Thymus (tissue), 14 donors: ENCODE results near the gene UBE2A. TPM values are rescaled to one million over a fixed set of nuclear protein-coding genes. Genes with fewer than 3 reads are reported as not detected.

Experiments used
- DNase-seq, 9 donors: peaks; one replicate each; pipeline ENCODE4 v3.0.0-alpha.2; 2013; ENCODE audit warnings: low spot score in 9 of 9, low read depth in 6 of 9, missing footprints in 1 of 9
- H3K27ac ChIP-seq, 2 donors: one replicate each; pipeline ENCODE4 v1.5.1; 2013; ENCODE audit warnings: control low read depth in 1 of 2, low read depth in 1 of 2, low read length in 1 of 2, mild to moderate bottlenecking in 1 of 2, moderate library complexity in 1 of 2
- H3K27me3 ChIP-seq, 2 donors: one replicate each; pipeline ENCODE4 v1.5.1; 2013; ENCODE audit warnings: low read length in 1 of 2; ENCODE audit not compliant: control insufficient read depth in 2 of 2, insufficient read depth in 1 of 2
- H3K36me3 ChIP-seq, 2 donors: one replicate each; pipeline ENCODE4 v1.5.1; 2013; ENCODE audit warnings: low read length in 1 of 2, mild to moderate bottlenecking in 1 of 2, moderate library complexity in 1 of 2; ENCODE audit not compliant: control insufficient read depth in 2 of 2, insufficient read depth in 2 of 2
- H3K4me1 ChIP-seq, 2 donors: one replicate each; pipeline ENCODE4 v1.5.1; 2013; ENCODE audit warnings: low read length in 2 of 2; ENCODE audit not compliant: control insufficient read depth in 2 of 2, insufficient read depth in 2 of 2
- H3K4me3 ChIP-seq, 2 donors: one replicate each; pipeline ENCODE4 v1.5.1; 2013; ENCODE audit warnings: low read length in 2 of 2, control low read depth in 1 of 2, mild to moderate bottlenecking in 1 of 2
- H3K9me3 ChIP-seq, 2 donors: one replicate each; pipeline ENCODE4 v1.5.1; 2013; ENCODE audit warnings: low read length in 1 of 2, mild to moderate bottlenecking in 1 of 2; ENCODE audit not compliant: control insufficient read depth in 2 of 2, insufficient read depth in 1 of 2
- WGBS: extraction: QIAGEN DNeasy Blood & Tissue Kit; methylation state at CpG from one replicate; pipeline ENCODE4 v1.1.7; 2013; 5-methylcytosine and 5-hydroxymethylcytosine counted together
- long read RNA-seq, 10 donors: transcript quantifications; one replicate each; lab custom pipeline, GENCODE V29; 2026
- polyA plus RNA-seq: library from polyadenylated mRNA; stranded (reverse); fragments of 200-250 nt; gene quantifications from one replicate; pipeline ENCODE4 v1.2.3, GENCODE V29; 2013
- total RNA-seq: library from RNA; stranded (reverse); fragments of 120-200 nt; gene quantifications from one replicate; pipeline ENCODE4 v1.2.4, GENCODE V29; 2013
- donor health status: healthy.

UBE2A gene
- total RNA-seq (26.7 TPM), polyA plus RNA-seq (88.6 TPM)
- long read RNA-seq, donor 1, partial matches to known transcripts = 28 of 33 reads
- long read RNA-seq, donor 1, other reads (novel, unspliced or antisense) = 0 of 33 reads
- long read RNA-seq, donor 2, transcript UBE2A-203 (3 exons, 2,643 nt) = minor isoform, 6 of 1,103 reads
- long read RNA-seq, donor 2, transcript UBE2A-202 (6 exons, 1,874 nt) = major isoform, 28 of 1,103 reads
- long read RNA-seq, donor 2, partial matches to known transcripts = 844 of 1,103 reads
- long read RNA-seq, donor 2, other reads (novel, unspliced or antisense) = 220 of 1,103 reads
- long read RNA-seq, donor 3, transcript UBE2A-202 (6 exons, 1,874 nt) = major isoform, 16 of 38 reads
- long read RNA-seq, donor 3, partial matches to known transcripts = 9 of 38 reads
- long read RNA-seq, donor 3, other reads (novel, unspliced or antisense) = 0 of 38 reads
- long read RNA-seq, donor 4, transcript UBE2A-202 (6 exons, 1,874 nt) = major isoform, 7 of 11 reads
- long read RNA-seq, donor 4, partial matches to known transcripts = 0 of 11 reads
- long read RNA-seq, donor 4, other reads (novel, unspliced or antisense) = 0 of 11 reads
- long read RNA-seq, donor 5, transcript UBE2A-203 (3 exons, 2,643 nt) = minor isoform, 9 of 362 reads
- long read RNA-seq, donor 5, transcript UBE2A-202 (6 exons, 1,874 nt) = major isoform, 23 of 362 reads
- long read RNA-seq, donor 5, partial matches to known transcripts = 256 of 362 reads
- long read RNA-seq, donor 5, other reads (novel, unspliced or antisense) = 67 of 362 reads
- long read RNA-seq, donor 6, transcript UBE2A-202 (6 exons, 1,874 nt) = major isoform, 11 of 22 reads
- long read RNA-seq, donor 6, partial matches to known transcripts = 5 of 22 reads
- long read RNA-seq, donor 6, other reads (novel, unspliced or antisense) = 0 of 22 reads
- long read RNA-seq, donor 7, transcript UBE2A-202 (6 exons, 1,874 nt) = major isoform, 25 of 298 reads
- long read RNA-seq, donor 7, partial matches to known transcripts = 214 of 298 reads
- long read RNA-seq, donor 7, other reads (novel, unspliced or antisense) = 48 of 298 reads
- long read RNA-seq, donor 8, transcript UBE2A-202 (6 exons, 1,874 nt) = major isoform, 12 of 14 reads
- long read RNA-seq, donor 8, partial matches to known transcripts = 0 of 14 reads
- long read RNA-seq, donor 8, other reads (novel, unspliced or antisense) = 0 of 14 reads
- long read RNA-seq, donor 9, transcript UBE2A-202 (6 exons, 1,874 nt) = major isoform, 9 of 285 reads
- long read RNA-seq, donor 9, partial matches to known transcripts = 238 of 285 reads
- long read RNA-seq, donor 9, other reads (novel, unspliced or antisense) = 32 of 285 reads
- long read RNA-seq, donor 10, transcript UBE2A-202 (6 exons, 1,874 nt) = major isoform, 18 of 208 reads
- long read RNA-seq, donor 10, partial matches to known transcripts = 172 of 208 reads
- long read RNA-seq, donor 10, other reads (novel, unspliced or antisense) = 11 of 208 reads

- DNase-seq = peak; percentile 66 to 94 (median 82)
- peak within 1 kb of the TSS; percentile 71 to 78 for H3K4me3 ChIP-seq
- H3K27me3 ChIP-seq = peaks cover 0 to 7% of the 10 kb centered on the region in 2 donors
- H3K27ac ChIP-seq = peak within 1 kb of the TSS; percentile 86 to 92
- H3K4me1 ChIP-seq = peaks cover 6 to 7% of the 10 kb centered on the region in 2 donors
- no peaks in the 10 kb centered on the region for H3K9me3 ChIP-seq
- H3K36me3 ChIP-seq = peaks cover 0 to 3% of the 10 kb centered on the region in 2 donors
- WGBS = under 1% methylated on average over 86 of the region's 86 CpGs
Measured at GRCh38 chrX:119574394-119575266, at the start of gene UBE2A. Gene UBE2A, plus strand, starts transcription at chrX:119574563. Its CDS starts 149 bp downstream, at chrX:119574712.

- Histone ChIP-seq H3K4me3 (no peak overlapping the region), H3K9me3 (no peaks in the 10 kb centered on the region), H3K4me1 (no peaks in the 10 kb centered on the region), H3K36me3 (no peaks in the 10 kb centered on the region), H3K27me3 (no peaks in the 10 kb centered on the region), H3K27ac (no peak overlapping the region)
- no peak for DNase-seq
- WGBS = 94% methylated on average over 9 of the region's 9 CpGs
Measured at GRCh38 chrX:119529345-119530276, 44.8 kb upstream of the UBE2A start.

GRCh38 chrX:119537487-119537886 is 36.9 kb upstream of the UBE2A start:
- Histone ChIP-seq H3K27me3 (no peaks in the 10 kb centered on the region), H3K4me3 (no peak overlapping the region), H3K27ac (no peak overlapping the region), H3K36me3 (peaks cover 0 to 2% of the 10 kb centered on the region in 2 donors), H3K4me1 (no peaks in the 10 kb centered on the region), H3K9me3 (no peaks in the 10 kb centered on the region)
- 65% methylated on average over 3 of the region's 3 CpGs for WGBS
- DNase-seq = no peak

- Histone ChIP-seq H3K4me1 (no peaks in the 10 kb centered on the region), H3K36me3 (peaks cover 0 to 2% of the 10 kb centered on the region in 2 donors), H3K27ac (no peak overlapping the region), H3K9me3 (no peaks in the 10 kb centered on the region), H3K27me3 (no peaks in the 10 kb centered on the region), H3K4me3 (no peak overlapping the region)
- DNase-seq = no peak
- whole genome bisulfite sequencing = 46% methylated on average over 2 of the region's 2 CpGs
Measured at GRCh38 chrX:119539872-119540271, 34.5 kb upstream of the UBE2A start.

GRCh38 chrX:119541188-119541587 is 33.2 kb upstream of the UBE2A start:
- WGBS = 96% methylated on average over 4 of the region's 4 CpGs
- H3K27ac ChIP-seq = no peak overlapping the region

GRCh38 chrX:119549327-119550016 is 24.9 kb upstream of the UBE2A start:
- Histone ChIP-seq H3K4me1 (no peaks in the 10 kb centered on the region), H3K9me3 (no peaks in the 10 kb centered on the region), H3K4me3 (no peak overlapping the region), H3K27me3 (no peaks in the 10 kb centered on the region), H3K36me3 (no peaks in the 10 kb centered on the region), H3K27ac (no peak overlapping the region)
- WGBS = 77% methylated on average over 7 of the region's 7 CpGs
- DNase-seq = no peak

More at GRCh38 chrX:119541188-119541587, 33.2 kb upstream of the UBE2A start:
- Histone ChIP-seq H3K4me3 (no peak overlapping the region), H3K9me3 (no peaks in the 10 kb centered on the region), H3K27me3 (no peaks in the 10 kb centered on the region), H3K4me1 (no peaks in the 10 kb centered on the region), H3K36me3 (peaks cover 0 to 2% of the 10 kb centered on the region in 2 donors)
- no peak for DNase-seq

GRCh38 chrX:119552508-119552907 is 21.9 kb upstream of the UBE2A start:
- Histone ChIP-seq H3K36me3 (no peaks in the 10 kb centered on the region), H3K4me1 (no peaks in the 10 kb centered on the region), H3K27me3 (no peaks in the 10 kb centered on the region), H3K27ac (no peak overlapping the region), H3K4me3 (no peak overlapping the region), H3K9me3 (no peaks in the 10 kb centered on the region)
- DNase-seq = no peak
- 97% methylated on average over 3 of the region's 3 CpGs for WGBS
